Fibroblast of mammary gland (primary cell): ENCODE results near the gene TPRA1.

Source experiments
- DNase-seq: peaks from one replicate; pipeline ENCODE4 v3.0.0-alpha.2; 2010; ENCODE audit warnings: low read depth
- H3K4me3 ChIP-seq: 2 replicates; pipeline ENCODE4 v1.5.1; 2011; ENCODE audit warnings: low read depth, mild to moderate bottlenecking, low read length, moderate library complexity; ENCODE audit not compliant: control insufficient read depth
- TF ChIP-seq, protein P1 (sequence below): conservative IDR thresholded peaks from 2 replicates; pipeline ENCODE4 v1.5.1; 2011; ENCODE audit warnings: low read depth, low read length, inconsistent platforms; ENCODE audit not compliant: control insufficient read depth, insufficient read depth

Gene TPRA1

DNA sequence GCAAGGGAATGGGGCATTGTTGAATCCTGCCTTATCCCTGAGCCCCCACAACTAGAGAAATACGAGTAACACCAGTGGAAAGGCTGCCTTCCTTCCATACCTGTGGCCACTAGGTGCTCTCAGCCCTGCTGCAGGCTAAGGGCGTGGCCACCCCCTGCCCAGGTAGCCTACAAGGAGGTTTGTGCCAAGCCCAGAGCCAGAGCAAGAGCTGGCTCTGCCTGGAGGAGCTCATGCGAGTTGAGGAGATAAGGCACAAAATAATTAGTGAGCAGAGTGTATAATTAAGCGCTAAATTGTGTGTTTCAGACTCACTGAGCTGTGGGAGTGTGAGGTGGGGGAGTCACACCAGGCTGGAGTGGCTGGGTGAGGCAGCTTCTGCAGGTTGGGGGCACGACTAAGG is 49.2 kb downstream of the TPRA1 start:
- DNase-seq = no peak
- H3K4me3 ChIP-seq = no peak overlapping the region

DNA sequence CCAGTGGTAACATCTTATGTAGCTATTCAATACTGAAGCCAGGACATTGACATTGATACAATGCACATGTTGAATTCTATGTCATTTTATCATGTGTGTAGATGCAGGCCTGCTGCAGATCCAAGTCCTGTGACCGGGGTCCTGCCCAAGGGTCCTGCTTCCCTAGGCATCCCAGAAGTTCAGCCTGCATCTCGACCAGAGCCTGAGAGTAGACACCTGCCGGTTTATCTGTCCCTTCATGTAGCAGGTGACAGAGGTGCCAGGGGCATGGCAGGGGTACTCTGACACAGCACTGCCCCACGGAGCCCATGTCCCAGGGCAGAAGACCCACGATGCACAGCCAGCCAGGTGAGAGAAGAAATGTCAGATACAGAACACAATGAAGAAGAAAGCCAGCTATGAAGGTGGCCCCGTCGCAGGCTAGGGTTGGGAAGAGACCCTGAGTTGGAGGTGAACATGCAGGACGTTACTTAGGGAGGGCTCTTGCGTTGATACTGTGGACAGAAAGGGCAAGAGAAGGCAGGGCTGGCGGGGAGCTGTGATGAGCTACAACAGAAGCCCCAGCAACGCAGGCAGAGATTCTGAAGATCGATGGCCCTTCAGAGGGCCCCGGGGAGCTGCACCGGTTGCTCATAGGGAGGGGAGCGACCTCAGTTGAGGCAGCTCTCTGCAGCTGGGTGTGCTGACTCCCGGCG is 51.0 kb downstream of the TPRA1 start:
- no peak for DNase-seq
- TF ChIP-seq, protein P1, sequence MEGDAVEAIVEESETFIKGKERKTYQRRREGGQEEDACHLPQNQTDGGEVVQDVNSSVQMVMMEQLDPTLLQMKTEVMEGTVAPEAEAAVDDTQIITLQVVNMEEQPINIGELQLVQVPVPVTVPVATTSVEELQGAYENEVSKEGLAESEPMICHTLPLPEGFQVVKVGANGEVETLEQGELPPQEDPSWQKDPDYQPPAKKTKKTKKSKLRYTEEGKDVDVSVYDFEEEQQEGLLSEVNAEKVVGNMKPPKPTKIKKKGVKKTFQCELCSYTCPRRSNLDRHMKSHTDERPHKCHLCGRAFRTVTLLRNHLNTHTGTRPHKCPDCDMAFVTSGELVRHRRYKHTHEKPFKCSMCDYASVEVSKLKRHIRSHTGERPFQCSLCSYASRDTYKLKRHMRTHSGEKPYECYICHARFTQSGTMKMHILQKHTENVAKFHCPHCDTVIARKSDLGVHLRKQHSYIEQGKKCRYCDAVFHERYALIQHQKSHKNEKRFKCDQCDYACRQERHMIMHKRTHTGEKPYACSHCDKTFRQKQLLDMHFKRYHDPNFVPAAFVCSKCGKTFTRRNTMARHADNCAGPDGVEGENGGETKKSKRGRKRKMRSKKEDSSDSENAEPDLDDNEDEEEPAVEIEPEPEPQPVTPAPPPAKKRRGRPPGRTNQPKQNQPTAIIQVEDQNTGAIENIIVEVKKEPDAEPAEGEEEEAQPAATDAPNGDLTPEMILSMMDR = no peak
- no peak overlapping the region for H3K4me3 ChIP-seq

More for the DNA sequence above, 49.2 kb downstream of the TPRA1 start:
- TF ChIP-seq, protein P1 = no peak

DNA sequence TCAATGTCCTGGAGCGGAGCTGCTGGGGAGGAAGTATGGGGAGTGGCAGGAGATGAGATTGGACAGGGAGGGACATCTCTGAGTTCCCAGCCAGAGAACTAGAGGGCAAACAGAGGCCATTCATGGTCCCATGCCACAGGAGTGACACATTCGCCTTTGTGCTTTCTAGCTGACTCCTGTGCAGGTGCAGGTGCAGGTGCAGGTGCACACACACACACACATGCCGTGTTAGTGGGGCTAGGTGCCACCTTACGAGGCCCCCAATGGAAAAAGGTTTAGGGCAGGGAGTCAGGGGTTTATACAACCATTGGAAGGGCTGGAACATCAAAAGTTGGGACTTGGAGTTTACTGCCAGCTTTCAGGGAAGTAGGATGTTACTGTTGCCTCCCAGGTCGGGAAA is 52.0 kb downstream of the TPRA1 start:
- no peak overlapping the region for H3K4me3 ChIP-seq
- TF ChIP-seq, protein P1 = no peak
- DNase-seq = no peak

DNA sequence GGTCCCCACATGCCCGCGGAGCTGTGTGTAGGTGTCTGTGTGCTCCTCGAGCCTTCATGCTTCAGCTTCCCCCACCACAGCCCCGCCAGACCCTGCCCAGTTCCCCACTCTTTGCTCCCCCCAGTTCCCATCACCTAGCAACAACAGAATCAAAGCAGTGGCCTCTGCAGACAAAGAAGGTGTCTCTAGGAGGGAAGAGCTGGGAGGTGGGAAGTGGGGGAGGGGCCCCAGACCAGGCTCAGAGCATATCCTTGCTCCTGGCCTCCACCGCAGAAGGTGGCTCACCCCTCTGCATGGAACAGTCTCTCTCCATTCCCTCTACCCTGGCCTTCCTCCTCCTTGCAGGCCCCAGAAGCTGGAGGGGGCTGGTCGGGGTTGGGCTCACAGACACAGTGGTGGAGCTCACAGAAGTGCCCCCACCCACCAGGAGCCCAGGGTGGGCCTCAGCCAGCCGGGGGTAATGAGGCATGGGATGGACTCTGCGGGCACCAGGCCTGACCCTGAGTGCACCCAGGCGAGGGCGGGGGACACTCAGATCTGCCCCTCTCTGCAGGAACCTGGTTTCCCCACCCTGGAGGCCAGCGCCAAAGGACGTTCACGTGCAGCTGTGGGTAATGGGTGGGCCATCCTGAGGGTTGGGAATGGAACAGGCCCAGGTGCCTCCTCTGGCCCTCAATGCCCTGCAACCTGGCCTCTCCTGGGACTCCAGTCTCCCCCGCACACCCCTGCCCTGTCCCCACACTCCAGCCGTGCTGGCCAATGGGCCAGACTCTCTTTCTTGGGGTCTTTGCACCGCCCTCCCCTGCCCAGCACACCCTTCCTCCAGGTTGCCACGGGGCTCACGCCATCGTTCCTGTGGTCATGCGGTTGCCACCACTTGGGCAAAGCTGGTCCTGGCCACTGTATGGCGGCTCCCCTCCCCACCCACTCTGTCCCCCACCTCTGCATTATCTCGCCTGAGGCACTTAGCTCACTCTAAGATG is 53.4 kb downstream of the TPRA1 start:
- H3K4me3 ChIP-seq = no peak overlapping the region
- no peak for DNase-seq
- TF ChIP-seq, protein P1 = no peak

DNA sequence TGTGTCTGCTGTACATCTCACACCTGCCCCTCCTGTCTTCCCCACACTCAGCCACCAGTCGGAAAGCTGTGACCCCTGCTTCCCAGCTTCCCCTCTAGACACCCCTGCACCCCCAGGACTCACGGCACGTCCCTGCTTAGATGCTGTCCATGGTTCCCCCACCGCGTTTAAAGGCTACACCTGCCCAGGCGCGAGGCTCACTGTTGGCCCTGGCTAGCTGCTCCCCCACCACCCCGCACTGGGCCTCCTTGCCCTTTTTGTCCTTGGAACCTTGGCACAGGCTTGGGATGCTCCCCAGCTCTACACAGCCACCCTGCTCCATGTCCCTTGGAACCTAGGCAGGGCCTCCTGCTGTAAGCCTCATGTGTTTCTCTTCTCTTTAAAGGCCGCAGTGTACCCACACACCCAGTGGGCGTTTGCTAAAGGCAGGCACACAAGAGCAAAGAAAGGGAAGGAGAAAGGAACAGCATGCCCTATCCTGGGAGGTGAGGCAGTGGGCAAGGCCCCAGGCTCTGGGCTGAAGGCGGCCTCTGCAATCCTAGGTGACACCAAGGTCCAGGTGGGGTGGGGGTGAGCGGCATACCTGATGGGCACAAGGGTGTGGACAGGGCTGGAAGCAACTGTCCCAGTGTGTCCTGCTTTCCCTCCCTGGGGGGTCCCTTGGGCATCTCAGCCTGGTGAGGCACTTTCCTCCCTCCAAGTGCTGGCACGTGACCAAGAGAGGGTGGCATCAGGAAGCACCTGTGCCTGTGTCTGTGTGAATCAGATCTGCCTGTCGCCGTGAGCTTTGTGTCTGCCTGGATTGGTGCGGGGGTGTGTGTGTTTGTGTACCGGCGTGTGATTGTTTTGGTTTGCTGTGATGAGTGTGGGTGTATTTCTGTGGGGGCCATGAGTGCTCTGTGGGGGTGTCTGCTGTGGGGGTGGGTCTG is 54.4 kb downstream of the TPRA1 start:
- DNase-seq = no peak
- H3K4me3 ChIP-seq = no peak overlapping the region
- TF ChIP-seq, protein P1 = no peak
